ENCODE measurements around the gene GDF11.

The GDF11 gene

GRCh38 chr12:55707841-55708694 lies 34.9 kb upstream of the GDF11 start, which contains the start of gene ITGA7:
Gene ITGA7, minus strand, starts transcription at chr12:55707904. Its CDS starts 222 bp downstream, at chr12:55707682.
- no peak for DNase-seq

- peak in 1 of 2 experiments; percentile 14 for DNase-seq
Observed at GRCh38 chr12:55708695-55709233, 34.2 kb upstream of the GDF11 start.

- DNase-seq = no peak
Observed at GRCh38 chr12:55711786-55712553, 31.0 kb upstream of the GDF11 start.

DNA sequence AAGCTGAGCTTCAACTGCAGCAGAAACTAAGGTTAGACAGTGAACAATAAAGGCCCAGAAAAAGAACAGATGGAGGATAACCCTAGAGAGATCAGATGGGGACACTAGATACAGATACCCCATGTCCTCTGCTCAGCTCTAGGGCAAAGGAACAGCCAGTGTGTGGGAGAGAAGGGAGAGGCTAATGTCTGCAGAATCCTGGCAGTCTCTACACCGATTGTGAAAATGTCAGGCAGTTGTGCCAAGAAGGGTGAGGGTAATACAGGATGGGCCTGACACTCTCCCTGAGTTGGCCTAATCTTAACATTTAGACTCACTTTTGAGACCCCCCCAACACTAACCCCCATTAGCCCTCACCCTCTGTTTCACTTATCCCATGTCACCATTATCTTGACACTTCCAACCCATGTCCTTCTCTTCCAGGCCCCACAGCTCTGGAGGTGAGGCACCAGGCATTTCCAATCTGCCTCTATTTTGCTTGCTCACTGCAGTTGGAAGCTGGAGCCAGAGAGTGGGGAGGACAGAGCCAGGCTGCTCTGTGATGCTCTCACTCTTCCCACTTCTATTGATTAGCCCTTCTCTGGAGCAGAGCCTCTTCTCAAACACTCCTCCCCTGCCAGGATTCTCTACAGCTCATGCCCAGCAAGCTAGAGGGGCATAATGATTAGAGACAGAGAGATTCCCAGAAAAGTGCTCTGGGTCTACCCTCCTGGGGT lies 30.1 kb upstream of the GDF11 start:
- DNase-seq = no peak

GRCh38 chr12:55713721-55714120 lies 29.2 kb upstream of the GDF11 start:
- DNase-seq = no peak

GRCh38 chr12:55715169-55715764 lies 27.7 kb upstream of the GDF11 start:
- DNase-seq = no peak

- DNase-seq = peak; percentile 72 to 77
Observed at GRCh38 chr12:55715833-55716581, 26.9 kb upstream of the GDF11 start, which contains the start of gene BLOC1S1. Gene BLOC1S1, plus strand, starts transcription at chr12:55716046. Its CDS starts 6 bp downstream, at chr12:55716052.

DNA sequence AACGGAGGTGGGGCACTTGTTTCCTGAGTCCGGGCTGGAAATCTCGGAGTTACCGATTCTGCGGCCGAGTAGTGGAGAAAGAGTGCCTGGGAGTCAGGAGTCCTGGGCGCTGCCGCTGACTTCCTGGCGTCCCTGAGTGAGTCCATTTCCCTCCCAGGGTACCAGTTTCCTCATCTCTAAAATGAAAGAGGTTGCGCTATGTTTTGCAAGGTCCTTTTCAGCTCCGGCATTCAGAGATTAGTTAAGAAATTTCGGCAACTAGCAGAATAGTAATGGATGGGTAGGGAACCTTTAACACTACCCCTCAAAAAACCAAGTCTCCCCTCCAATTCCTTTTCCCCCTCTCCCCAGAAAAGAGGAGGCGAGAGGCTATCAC lies 26.4 kb upstream of the GDF11 start:
- no peak for DNase-seq

DNA sequence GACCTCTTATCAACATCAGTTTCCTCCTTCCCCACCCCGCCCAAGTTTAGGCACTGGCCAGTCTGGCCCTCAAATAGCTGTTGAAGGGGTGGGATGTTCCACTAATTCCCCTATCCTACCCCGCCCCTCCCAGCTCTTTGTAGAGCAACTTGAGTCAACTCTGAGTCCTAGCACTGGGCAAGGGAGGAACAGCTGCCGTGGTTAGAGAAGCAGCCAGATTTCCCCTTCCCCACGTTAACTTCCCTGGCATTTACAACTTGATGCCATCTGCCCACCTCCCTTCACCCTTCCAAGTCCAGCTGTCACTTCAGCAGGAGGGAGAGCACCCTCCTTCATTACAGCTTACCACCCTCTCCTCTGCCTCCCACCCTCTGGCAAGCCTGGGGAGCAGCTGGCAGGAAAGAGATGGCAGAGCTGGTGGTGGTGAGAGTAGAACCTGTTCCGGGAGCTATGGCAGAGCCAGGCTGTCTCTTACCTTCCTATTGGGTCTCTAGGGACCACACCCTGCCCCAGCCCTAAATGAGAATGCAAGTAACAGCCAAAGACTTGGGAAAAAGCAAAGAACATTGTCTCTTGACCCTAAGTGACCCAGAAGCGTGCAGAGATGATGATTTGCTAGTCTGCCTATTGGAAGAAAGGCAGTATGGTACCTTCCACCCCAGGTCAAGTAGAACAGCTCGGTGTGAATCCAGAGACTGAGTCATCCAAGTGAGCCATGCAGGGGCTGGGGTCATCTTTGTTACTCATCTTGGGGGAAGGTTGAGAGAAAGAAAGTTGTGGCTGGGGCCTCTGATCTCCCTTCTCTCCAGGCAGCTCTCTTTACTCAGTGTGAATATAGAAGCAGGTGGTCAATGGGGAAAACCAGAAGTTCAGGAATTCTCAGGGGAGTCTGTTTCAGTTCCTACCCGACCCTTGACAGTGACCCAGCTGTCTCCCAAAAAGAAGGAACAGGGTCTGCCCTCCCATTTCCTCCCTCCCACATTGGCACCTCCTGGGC lies 25.6 kb upstream of the GDF11 start:
- no peak for DNase-seq

DNA sequence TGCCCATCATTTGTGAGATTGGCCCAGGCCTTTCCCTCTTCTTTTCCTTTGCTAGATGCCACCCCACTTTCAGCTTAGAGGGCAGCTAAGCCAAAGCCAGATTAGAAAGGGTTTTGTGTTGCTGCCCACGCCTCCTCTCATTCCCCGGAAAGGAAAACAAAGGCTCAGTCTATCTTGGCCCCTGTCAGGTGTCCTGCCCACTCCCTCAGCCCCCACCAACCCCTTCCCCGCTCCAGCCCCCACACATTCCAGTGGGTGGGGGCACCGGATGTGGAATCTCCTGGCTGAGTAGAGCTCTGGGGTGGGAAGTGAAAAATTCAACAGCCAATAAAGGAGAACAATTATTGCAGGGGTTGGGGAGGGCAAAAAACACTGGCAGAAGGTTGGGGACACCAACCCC lies 24.9 kb upstream of the GDF11 start:
- DNase-seq = no peak

GRCh38 chr12:55718624-55719275 lies 24.2 kb upstream of the GDF11 start:
- no peak for DNase-seq

GRCh38 chr12:55719371-55719770 lies 23.6 kb upstream of the GDF11 start:
- DNase-seq = no peak

DNA sequence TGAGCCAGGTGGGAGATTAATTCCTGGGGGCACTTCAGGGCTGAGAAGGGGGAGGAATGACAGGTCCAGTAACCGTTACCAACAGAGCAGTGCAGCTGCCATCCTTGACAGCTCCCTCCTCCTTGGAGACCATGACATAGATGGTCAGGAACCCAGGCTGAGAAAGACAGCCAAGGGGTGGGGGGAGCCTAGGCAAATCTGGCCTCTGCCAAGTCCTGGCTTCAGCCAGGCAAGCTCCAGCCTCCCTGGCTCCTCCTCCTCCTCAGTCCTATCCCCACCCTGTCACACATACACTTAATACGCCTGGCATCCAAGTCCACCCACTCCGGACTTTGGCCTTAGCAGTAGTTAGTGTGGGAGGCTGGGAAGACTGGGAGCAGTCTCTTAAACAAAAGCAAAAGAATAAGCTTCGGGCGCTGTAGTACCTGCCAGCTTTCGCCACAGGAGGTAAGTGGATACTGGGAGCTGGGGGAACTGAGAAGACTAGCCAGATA lies 22.8 kb upstream of the GDF11 start, which contains the start of gene RDH5:
RDH5 (plus strand) TSS at position 323 of the 494 bp plus-strand sequence. CDS start 792 bp downstream, outside the sequence.
- no peak for DNase-seq

- peak in 1 of 2 experiments; percentile 6 for DNase-seq
Observed at GRCh38 chr12:55720894-55721444, 22.0 kb upstream of the GDF11 start.

DNA sequence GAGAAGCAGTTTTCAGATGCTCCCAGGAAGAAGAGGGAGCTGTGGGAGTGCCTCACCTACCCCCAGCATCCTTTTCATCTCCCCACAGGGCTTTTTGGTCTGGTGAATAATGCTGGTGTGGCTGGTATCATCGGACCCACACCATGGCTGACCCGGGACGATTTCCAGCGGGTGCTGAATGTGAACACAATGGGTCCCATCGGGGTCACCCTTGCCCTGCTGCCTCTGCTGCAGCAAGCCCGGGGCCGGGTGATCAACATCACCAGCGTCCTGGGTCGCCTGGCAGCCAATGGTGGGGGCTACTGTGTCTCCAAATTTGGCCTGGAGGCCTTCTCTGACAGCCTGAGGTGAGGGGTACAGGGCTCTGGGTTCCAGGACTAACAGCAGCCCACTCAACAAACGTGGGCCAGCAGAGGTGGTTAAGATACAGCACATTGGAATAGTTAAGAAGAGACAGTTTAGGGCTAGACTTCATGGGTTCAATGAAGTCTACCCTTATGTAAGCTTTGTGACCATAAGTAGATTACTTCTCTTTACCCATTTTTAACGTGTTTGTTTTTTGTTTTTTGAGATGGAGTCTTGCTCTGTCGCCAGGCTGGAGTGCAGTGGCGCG lies 21.2 kb upstream of the GDF11 start:
- DNase-seq = no peak

- no peak for DNase-seq
Observed at GRCh38 chr12:55722948-55723347, 20.0 kb upstream of the GDF11 start.

GRCh38 chr12:55723516-55724225 lies 19.3 kb upstream of the GDF11 start:
- no peak for DNase-seq

Measured in Kasumi-1 (cell line).